Cardiac muscle cell (in vitro differentiated cells and primary cell): ENCODE data around the gene POU2F2. TPM values are rescaled to one million over a fixed set of nuclear protein-coding genes. Genes with fewer than 3 reads are reported as not detected.

Experiments used
- DNase-seq, 2 donors: peaks; one replicate each; pipeline versions ENCODE4 v3.0.0 to v3.0.0-alpha.2; 2010 to 2017; ENCODE audit warnings: low read depth in 1 of 2, low spot score in 1 of 2
- H3K27ac ChIP-seq: fragments of 200-600 bp; sonication (generic); 2 replicates; pipeline ENCODE4 v1.5.1; 2016
- H3K27me3 ChIP-seq: fragments of 200-600 bp; sonication (generic); 2 replicates; pipeline ENCODE4 v1.6.0; 2016; ENCODE audit warnings: control low read depth
- H3K36me3 ChIP-seq: fragments of 200-600 bp; sonication (generic); 2 replicates; pipeline ENCODE4 v1.5.1; 2016; ENCODE audit warnings: control low read depth
- H3K4me1 ChIP-seq: fragments of 200-600 bp; sonication (generic); 2 replicates; pipeline ENCODE4 v1.8.1; 2017; ENCODE audit warnings: low read depth, mild to moderate bottlenecking, mixed run types
- H3K4me3 ChIP-seq: fragments of 200-600 bp; sonication (generic); 2 replicates; pipeline ENCODE4 v1.5.1; 2016; ENCODE audit warnings: mild to moderate bottlenecking
- H3K9me3 ChIP-seq: fragments of 200-600 bp; sonication (generic); 2 replicates; pipeline ENCODE4 v1.5.1; 2017; ENCODE audit warnings: low read depth, mild to moderate bottlenecking, control low read depth
- polyA plus RNA-seq: library from polyadenylated mRNA; unstranded; fragments of >200 nt; fragmentation: Nextera tagmentation; extraction: Ambion mirVana; gene quantifications from 2 replicates; pipeline ENCODE4 v1.2.1, GENCODE V29; 2016
- total RNA-seq: library from RNA; depleted of rRNA; stranded (reverse); fragments of >200 nt; gene quantifications from 2 replicates; pipeline ENCODE4 v1.2.3, GENCODE V29; 2016
- TF ChIP-seq, protein P1 (sequence below): IDR thresholded peaks from 2 replicates; pipeline ENCODE4 v1.5.1; 2012; ENCODE audit warnings: low read depth, mild to moderate bottlenecking, low read length

Gene POU2F2
- total and polyA plus RNA-seq, 2 experiments from 2014 or later: 0.12 TPM; not detected in 1

DNA sequence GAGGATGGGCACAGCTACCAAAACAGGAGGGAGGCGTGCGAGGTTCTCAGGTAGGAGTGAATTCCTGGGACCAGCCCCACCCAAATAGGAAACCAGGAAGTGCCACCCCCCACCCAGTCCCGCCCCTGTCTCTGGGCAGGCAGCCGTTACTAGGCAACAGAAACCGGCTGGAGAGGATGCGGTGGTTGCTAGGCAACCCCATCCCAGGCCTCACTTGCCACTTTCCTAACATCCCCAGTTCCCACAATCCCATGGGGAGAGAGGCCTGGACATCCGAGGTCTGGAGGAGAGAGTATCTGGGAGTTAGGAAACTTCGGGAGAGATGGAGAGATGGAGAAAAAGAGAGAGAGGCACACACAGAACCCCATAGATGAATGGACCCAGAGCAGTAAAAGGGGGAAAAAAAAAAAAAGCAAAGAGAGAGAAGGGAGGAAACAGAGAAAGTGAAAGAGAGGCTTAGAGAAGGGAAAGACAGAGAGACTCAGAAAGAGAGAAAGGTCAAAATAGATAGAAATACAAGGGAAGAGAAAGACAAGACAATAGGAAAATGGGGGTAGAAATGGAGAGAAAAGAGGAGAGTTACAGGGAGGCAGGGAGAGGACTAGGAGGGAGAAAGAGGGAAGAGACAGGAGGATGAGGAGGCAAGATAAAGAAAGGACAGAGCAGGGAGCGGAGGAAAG lies 66.0 kb downstream of the POU2F2 start:
- no peaks in the 10 kb centered on the region for H3K27me3 ChIP-seq

DNA sequence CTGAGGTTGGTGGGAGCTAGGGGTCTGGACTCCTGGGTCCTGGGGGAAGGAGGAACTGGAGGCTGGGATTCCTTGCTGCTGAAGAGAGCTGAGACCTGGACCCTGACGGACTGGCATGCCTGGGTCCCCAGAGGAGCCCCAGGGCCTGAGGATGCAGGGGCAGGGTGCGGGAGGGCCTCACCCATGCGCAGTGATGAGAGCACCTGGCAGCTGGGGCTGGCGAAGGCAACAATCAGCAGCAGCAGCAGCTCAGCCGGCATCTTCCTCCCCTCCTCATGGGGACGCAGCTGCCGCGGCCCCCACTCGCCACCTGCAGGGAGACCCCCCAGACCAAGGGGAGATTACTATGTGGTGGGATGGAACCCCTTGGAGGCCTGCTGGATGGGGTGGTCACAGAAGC lies 66.7 kb downstream of the POU2F2 start:
- Histone ChIP-seq H3K4me1 (peaks cover 14% of the 10 kb centered on the region), H3K27me3 (no peaks in the 10 kb centered on the region), H3K36me3 (no peaks in the 10 kb centered on the region), H3K4me3 (no peak overlapping the region), H3K9me3 (no peaks in the 10 kb centered on the region), H3K27ac (no peak overlapping the region)
- DNase-seq: no peak
- TF ChIP-seq, protein P1, sequence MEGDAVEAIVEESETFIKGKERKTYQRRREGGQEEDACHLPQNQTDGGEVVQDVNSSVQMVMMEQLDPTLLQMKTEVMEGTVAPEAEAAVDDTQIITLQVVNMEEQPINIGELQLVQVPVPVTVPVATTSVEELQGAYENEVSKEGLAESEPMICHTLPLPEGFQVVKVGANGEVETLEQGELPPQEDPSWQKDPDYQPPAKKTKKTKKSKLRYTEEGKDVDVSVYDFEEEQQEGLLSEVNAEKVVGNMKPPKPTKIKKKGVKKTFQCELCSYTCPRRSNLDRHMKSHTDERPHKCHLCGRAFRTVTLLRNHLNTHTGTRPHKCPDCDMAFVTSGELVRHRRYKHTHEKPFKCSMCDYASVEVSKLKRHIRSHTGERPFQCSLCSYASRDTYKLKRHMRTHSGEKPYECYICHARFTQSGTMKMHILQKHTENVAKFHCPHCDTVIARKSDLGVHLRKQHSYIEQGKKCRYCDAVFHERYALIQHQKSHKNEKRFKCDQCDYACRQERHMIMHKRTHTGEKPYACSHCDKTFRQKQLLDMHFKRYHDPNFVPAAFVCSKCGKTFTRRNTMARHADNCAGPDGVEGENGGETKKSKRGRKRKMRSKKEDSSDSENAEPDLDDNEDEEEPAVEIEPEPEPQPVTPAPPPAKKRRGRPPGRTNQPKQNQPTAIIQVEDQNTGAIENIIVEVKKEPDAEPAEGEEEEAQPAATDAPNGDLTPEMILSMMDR: no peak

More for the DNA sequence above, 66.0 kb downstream of the POU2F2 start:
- H3K27ac ChIP-seq: no peak overlapping the region
- H3K36me3 ChIP-seq: no peaks in the 10 kb centered on the region
- no peak overlapping the region for H3K4me3 ChIP-seq
- no peaks in the 10 kb centered on the region for H3K9me3 ChIP-seq
- peak in 1 of 2 donors; percentile 24 for DNase-seq
- H3K4me1 ChIP-seq: peaks cover 15% of the 10 kb centered on the region
- TF ChIP-seq, protein P1: no peak

DNA sequence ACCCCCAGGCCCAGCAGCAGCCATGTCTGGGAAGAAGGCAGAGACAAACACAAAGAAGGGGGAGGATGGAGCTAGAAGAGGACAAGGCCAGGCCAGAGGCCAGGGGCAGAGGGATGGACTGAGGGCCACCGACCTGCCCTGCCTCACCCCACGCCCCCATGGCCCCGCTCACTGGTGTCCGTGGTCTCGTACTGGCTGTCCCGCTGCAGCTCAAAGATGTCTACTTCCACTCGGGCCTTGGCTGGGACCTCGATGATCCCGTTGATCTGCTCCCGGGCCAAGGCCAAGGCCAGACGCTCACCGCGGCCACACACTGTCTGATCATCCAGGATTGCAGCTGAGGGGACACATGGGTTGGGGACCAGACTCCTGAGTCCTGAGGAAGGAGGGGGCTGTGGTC lies 67.2 kb downstream of the POU2F2 start:
- no peak overlapping the region for H3K4me3 ChIP-seq
- H3K27ac ChIP-seq: no peak overlapping the region
- H3K9me3 ChIP-seq: no peaks in the 10 kb centered on the region
- no peaks in the 10 kb centered on the region for H3K36me3 ChIP-seq
- no peaks in the 10 kb centered on the region for H3K27me3 ChIP-seq
- DNase-seq: no peak
- TF ChIP-seq, protein P1: no peak
- peaks cover 9% of the 10 kb centered on the region for H3K4me1 ChIP-seq

DNA sequence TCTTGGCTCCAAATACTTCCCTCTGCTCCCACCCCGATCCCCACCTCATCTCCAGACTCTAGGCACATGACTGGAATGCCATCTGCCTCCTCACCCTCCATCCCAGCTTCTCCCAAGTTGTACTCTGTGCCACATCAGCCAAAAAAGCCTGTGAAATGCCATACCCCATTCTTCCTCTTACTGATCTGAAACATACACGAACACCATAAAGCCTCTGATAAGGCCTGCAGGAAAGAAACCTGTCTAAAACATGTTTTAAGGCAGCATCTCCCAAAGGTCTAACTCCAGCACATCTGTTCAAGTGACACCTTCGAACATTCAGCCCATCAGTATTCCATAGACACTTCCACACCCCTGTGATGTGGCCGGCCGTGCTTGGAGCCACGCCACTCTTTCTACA lies 67.8 kb downstream of the POU2F2 start:
- no peaks in the 10 kb centered on the region for H3K9me3 ChIP-seq
- peaks cover 3% of the 10 kb centered on the region for H3K4me1 ChIP-seq
- no peak for DNase-seq
- no peak overlapping the region for H3K4me3 ChIP-seq
- H3K27me3 ChIP-seq: no peaks in the 10 kb centered on the region
- TF ChIP-seq, protein P1: no peak
- H3K27ac ChIP-seq: no peak overlapping the region
- H3K36me3 ChIP-seq: no peaks in the 10 kb centered on the region

DNA sequence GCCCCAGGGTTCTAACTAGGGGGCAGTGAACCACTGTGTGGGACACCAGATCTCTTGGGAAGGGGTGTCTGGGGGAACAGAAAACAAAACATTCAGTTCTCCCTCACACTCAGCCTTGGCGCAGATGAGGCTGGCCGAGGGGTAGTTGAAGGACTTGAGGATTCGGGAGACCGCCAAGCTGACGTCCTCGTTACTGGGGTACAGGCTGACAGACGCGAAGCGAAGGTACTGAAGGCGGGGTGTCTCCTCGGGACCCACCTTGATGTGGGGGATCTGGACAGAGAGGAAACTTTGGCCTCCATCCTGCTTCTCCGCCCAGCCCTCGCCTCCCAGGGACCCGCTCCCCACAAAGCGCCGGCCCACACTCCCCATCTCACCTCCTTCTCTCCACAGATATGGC lies 69.9 kb downstream of the POU2F2 start:
- Histone ChIP-seq H3K27ac (no peak overlapping the region), H3K4me1 (no peaks in the 10 kb centered on the region), H3K9me3 (no peaks in the 10 kb centered on the region), H3K27me3 (no peaks in the 10 kb centered on the region), H3K4me3 (no peak overlapping the region), H3K36me3 (no peaks in the 10 kb centered on the region)
- TF ChIP-seq, protein P1: no peak
- DNase-seq: no peak
